Measurements from ENCODE around the gene LY86. TPM values are rescaled to one million over a fixed set of nuclear protein-coding genes. Genes with fewer than 3 reads are reported as not detected.
A peak's percentile ranks its signal among the peaks of the same experiment; 100 is the strongest.
"Not testable (repeated sequence)": the region's sequence is repeated elsewhere in the genome, so short reads cannot be mapped to it uniquely, and the experiment has no call there.

Gene LY86
- total and polyA plus RNA-seq, 2 donors (not counting 1 experiment from before 2014, with no cell fraction given), result 68.7 to 90.2 TPM

DNA sequence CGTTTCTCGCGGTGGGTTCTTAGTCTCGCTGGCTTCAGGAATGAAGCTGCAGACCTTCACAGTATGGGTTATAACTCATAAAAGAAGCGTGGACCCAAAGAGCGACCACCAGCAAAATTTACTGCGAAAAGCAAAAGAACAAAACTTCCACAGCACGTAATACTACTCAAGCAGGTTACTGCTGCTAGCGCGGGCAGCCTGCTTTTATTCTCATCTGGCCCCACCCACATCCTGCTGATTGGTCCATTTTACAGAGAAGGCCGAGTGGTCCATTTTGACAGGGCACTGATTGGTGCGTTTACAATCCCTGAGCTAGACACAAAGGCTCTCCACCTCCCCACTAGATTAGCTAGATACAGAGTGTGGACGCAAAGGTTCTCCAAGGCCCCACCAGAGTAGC is 17.4 kb downstream of the LY86 start:
- Histone ChIP-seq H3K9ac (ENCODE audit: low read length) (no peak overlapping the region), H3K4me3 (ENCODE audit: control extremely low read depth in 1 of 5, extremely low read depth in 1 of 5, insufficient read depth in 1 of 5, low read depth in 2 of 5, low read length in 4 of 5) (no peak overlapping the region), H3K4me2 (replicated peaks; ENCODE audit: low read depth, low read length, poor library complexity, severe bottlenecking) (no peak overlapping the region), H3K36me3 (replicated peaks in 1 of 2; ENCODE audit: control extremely low read depth in 1 of 2, control insufficient read depth in 1 of 2, extremely low read depth in 1 of 2, insufficient read depth in 2 of 2, low read length in 1 of 2) (peaks cover 2 to 42% of the 10 kb centered on the region in 2 experiments), H3K4me1 (ENCODE audit: control insufficient read depth in 2 of 2, insufficient read depth in 2 of 2, low read length in 2 of 2) (peaks cover 27 to 31% of the 10 kb centered on the region in 2 donors), H4K20me1 (ENCODE audit: control insufficient read depth, insufficient read depth, low read length, poor library complexity, severe bottlenecking) (peaks cover 1% of the 10 kb centered on the region), H3K27me3 (replicated peaks in 1 of 4; ENCODE audit: control extremely low read depth in 1 of 4, control insufficient read depth in 3 of 4, insufficient read depth in 4 of 4, low read length in 3 of 4) (no peaks in the 10 kb centered on the region), H3K79me2 (ENCODE audit: control insufficient read depth, insufficient read depth, low read length) (peaks cover 72% of the 10 kb centered on the region), H3K9me3 (ENCODE audit: control extremely low read depth in 1 of 3, control insufficient read depth in 2 of 3, insufficient read depth in 1 of 3, low read length in 2 of 3) (peaks cover 6 to 15% (median 8%) of the 10 kb centered on the region in 3 donors), H3K27ac (ENCODE audit: low read length in 2 of 2) (no peak overlapping the region), H2AFZ (ENCODE audit: insufficient read depth, low read depth, low read length, poor library complexity, severe bottlenecking) (no peak overlapping the region)
- CTCF ChIA-PET, result interaction anchor here (1.5 kb wide), 1 partner anchor 59 kb away, joined by 3 read pairs; no protein-coding TSS in a partner anchor
- TF ChIP-seq, protein P1, sequence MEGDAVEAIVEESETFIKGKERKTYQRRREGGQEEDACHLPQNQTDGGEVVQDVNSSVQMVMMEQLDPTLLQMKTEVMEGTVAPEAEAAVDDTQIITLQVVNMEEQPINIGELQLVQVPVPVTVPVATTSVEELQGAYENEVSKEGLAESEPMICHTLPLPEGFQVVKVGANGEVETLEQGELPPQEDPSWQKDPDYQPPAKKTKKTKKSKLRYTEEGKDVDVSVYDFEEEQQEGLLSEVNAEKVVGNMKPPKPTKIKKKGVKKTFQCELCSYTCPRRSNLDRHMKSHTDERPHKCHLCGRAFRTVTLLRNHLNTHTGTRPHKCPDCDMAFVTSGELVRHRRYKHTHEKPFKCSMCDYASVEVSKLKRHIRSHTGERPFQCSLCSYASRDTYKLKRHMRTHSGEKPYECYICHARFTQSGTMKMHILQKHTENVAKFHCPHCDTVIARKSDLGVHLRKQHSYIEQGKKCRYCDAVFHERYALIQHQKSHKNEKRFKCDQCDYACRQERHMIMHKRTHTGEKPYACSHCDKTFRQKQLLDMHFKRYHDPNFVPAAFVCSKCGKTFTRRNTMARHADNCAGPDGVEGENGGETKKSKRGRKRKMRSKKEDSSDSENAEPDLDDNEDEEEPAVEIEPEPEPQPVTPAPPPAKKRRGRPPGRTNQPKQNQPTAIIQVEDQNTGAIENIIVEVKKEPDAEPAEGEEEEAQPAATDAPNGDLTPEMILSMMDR (IDR thresholded peaks at IDR 0.05), result no peak
- no peak for TF ChIP-seq EZH2 (IDR thresholded peaks at IDR 0.05; ENCODE audit: borderline replicate concordance, insufficient read depth, low read depth, low read length, poor library complexity, severe bottlenecking)
- intact Hi-C loops (cut with micrococcal nuclease), result no loop called here
- H3K27ac Mint-ChIP-seq, result no peak overlapping the region
- peaks cover 3% of the 10 kb centered on the region for H3K9me3 Mint-ChIP-seq (ENCODE audit: insufficient read depth)
- WGBS (ENCODE audit: insufficient coverage), result 91% methylated on average over 11 of the region's 13 CpGs
- no peak for DNase-seq
- POLR2A ChIA-PET, result no interaction called here
- H3K4me1 Mint-ChIP-seq, result peaks cover 58% of the 10 kb centered on the region
- no peak for ATAC-seq (ENCODE audit: low read depth)
- no peak overlapping the region for H3K4me3 Mint-ChIP-seq
- no peaks in the 10 kb centered on the region for H3K27me3 Mint-ChIP-seq

DNA sequence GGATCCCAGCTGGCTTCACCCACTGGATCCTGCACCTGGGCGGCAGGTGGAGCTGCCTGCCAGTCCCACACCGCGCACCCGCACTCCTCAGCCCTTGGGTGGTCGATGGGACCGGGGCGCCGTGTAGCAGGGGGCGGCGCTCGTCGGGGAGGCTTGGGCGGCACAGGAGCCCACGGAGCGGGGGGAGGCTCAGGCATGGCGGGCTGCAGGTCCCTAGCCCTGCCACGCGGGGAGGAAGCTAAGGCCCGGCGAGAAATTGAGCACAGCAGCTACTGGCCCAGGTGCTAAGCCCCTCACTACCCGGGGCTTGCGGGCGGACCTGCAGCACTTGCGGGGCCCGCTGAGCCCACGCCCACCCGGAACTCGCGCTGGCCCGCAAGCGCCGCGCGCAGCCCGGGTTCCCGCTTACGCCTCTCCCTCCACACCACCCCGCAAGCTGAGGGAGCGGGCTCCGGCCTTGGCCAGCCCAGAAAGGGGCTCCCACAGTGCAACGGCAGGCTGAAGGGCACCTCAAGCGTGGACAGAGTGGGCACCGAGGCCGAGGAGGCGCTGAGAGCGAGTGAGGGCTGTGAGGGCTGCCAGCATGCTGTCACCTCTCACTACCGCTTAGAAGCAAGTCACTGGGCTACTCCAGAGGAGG is 18.0 kb downstream of the LY86 start:
- H3K9ac ChIP-seq (ENCODE audit: low read length); H4K20me1 ChIP-seq (ENCODE audit: control insufficient read depth, insufficient read depth, low read length, poor library complexity, severe bottlenecking); ATAC-seq (ENCODE audit: low read depth); DNase-seq; intact Hi-C loops (cut with micrococcal nuclease); H3K4me3 ChIP-seq (ENCODE audit: control extremely low read depth in 1 of 5, extremely low read depth in 1 of 5, insufficient read depth in 1 of 5, low read depth in 2 of 5, low read length in 4 of 5); H3K27me3 ChIP-seq (replicated peaks in 1 of 4; ENCODE audit: control extremely low read depth in 1 of 4, control insufficient read depth in 3 of 4, insufficient read depth in 4 of 4, low read length in 3 of 4); H3K27ac Mint-ChIP-seq; H3K4me3 Mint-ChIP-seq; H2AFZ ChIP-seq (ENCODE audit: insufficient read depth, low read depth, low read length, poor library complexity, severe bottlenecking); POLR2A ChIA-PET; H3K9me3 Mint-ChIP-seq (ENCODE audit: insufficient read depth); H3K4me2 ChIP-seq (replicated peaks; ENCODE audit: low read depth, low read length, poor library complexity, severe bottlenecking); H3K27me3 Mint-ChIP-seq: not testable (repeated sequence)
- CTCF ChIA-PET, result interaction anchor here (1.5 kb wide), 1 partner anchor 59 kb away, joined by 3 read pairs; no protein-coding TSS in a partner anchor
- H3K4me1 Mint-ChIP-seq, result peaks cover 61% of the 10 kb centered on the region
- peak overlapping the region in 1 of 2 donors; percentile 32 for H3K27ac ChIP-seq (ENCODE audit: low read length in 2 of 2)
- H3K36me3 ChIP-seq (replicated peaks in 1 of 2; ENCODE audit: control extremely low read depth in 1 of 2, control insufficient read depth in 1 of 2, extremely low read depth in 1 of 2, insufficient read depth in 2 of 2, low read length in 1 of 2), result peaks cover 2 to 41% of the 10 kb centered on the region in 2 experiments
- 95% methylated on average over 46 of the region's 47 CpGs for WGBS (ENCODE audit: insufficient coverage)
- H3K9me3 ChIP-seq (ENCODE audit: control extremely low read depth in 1 of 3, control insufficient read depth in 2 of 3, insufficient read depth in 1 of 3, low read length in 2 of 3), result peaks cover 6 to 15% (median 8%) of the 10 kb centered on the region in 3 donors
- peaks cover 34 to 37% of the 10 kb centered on the region in 2 donors for H3K4me1 ChIP-seq (ENCODE audit: control insufficient read depth in 2 of 2, insufficient read depth in 2 of 2, low read length in 2 of 2)
- peaks cover 72% of the 10 kb centered on the region for H3K79me2 ChIP-seq (ENCODE audit: control insufficient read depth, insufficient read depth, low read length)

Data from B cell (primary cell).